HepG2 (cell line): Measurements from ENCODE around the gene C10orf71. TPM values are rescaled to one million over a fixed set of nuclear protein-coding genes. Genes with fewer than 3 reads are reported as not detected.

Experiments
- ATAC-seq: fragments of 200-7000 bp; cut with Tn5 transposase; 3 replicates; pipeline ENCODE4 v1.9.1; 2020; ENCODE audit warnings: mild to moderate bottlenecking, moderate library complexity
- BruUV-seq: library from RNA; stranded (reverse); fragments of 400-500 nt; replicated peaks from 2 replicates; lab custom pipeline; 2021; lab: Mats Ljungman, UMichigan
- CTCF ChIA-PET: fragments of 300-600 bp; formaldehyde crosslinking; extraction: SDS; loops from one replicate; lab custom pipeline; 2021; ENCODE audit warnings: low total read pairs, inconsistent platforms, low intra/inter-chr PET ratio; lab: Yijun Ruan, JAX
- POLR2A ChIA-PET: fragments of 350-600 bp; sonication (Branson Sonifier 250); formaldehyde crosslinking; loops from one replicate; lab custom pipeline; 2020; ENCODE audit warnings: antibody characterized with exemption, inconsistent platforms; lab: Yijun Ruan, JAX
- DNase-seq: peaks from one replicate; pipeline ENCODE4 v3.0.0-alpha.2; 2015; ENCODE audit warnings: low spot score
- FAIRE-seq: peaks from 3 replicates; lab custom pipeline; 2011; peaks lifted over from hg19 to GRCh38; lab: Jason Lieb, UNC
- H2AFZ ChIP-seq: one replicate; pipeline ENCODE4 v1.6.1; 2011; ENCODE audit warnings: low read length, inconsistent platforms
- H3K27ac ChIP-seq: fragments of 300-600 bp; 3 replicates; pipeline ENCODE4 v1.8.0; 2011; ENCODE audit warnings: mixed run types, mild to moderate bottlenecking, mixed read lengths, low read length, inconsistent platforms; ENCODE audit not compliant: insufficient read depth; ENCODE audit errors: extremely low read length
- H3K27me3 ChIP-seq, 2 experiments: fragments of 200-600 bp in 1 of 2; 2 replicates in 1 of 2; 3 replicates in 1 of 2; pipeline versions ENCODE4 v1.6.0 to v1.8.0; 2011; ENCODE audit warnings: low read length in 2 of 2, mild to moderate bottlenecking in 2 of 2, moderate library complexity in 2 of 2, inconsistent platforms in 1 of 2; ENCODE audit not compliant: insufficient read depth in 2 of 2, control insufficient read depth in 1 of 2
- H3K36me3 ChIP-seq, 2 experiments: fragments of 200-600 bp in 1 of 2; replicated peaks in 1 of 2; 2 replicates in 1 of 2; 3 replicates in 1 of 2; pipeline versions ENCODE4 v1.5.1 to v1.8.0; 2011; ENCODE audit warnings: low read length in 2 of 2, inconsistent platforms in 1 of 2; ENCODE audit not compliant: insufficient read depth in 2 of 2, control insufficient read depth in 1 of 2
- H3K4me1 ChIP-seq: 2 replicates; pipeline ENCODE4 v1.5.1; 2012; ENCODE audit warnings: low read length, inconsistent platforms; ENCODE audit not compliant: insufficient read depth
- H3K4me2 ChIP-seq: 2 replicates; pipeline ENCODE4 v1.6.0; 2011; ENCODE audit warnings: low read depth, low read length, inconsistent platforms
- H3K4me3 ChIP-seq, 3 experiments: fragments of 200-600 bp in 1 of 3; sonication (generic), shearing (Covaris generic) in 1 of 3; replicated peaks in 1 of 3; 2 replicates each; pipeline ENCODE4 v1.5.1; 2011 to 2016; ENCODE audit warnings: low read length in 3 of 3, inconsistent platforms in 2 of 3, low read depth in 2 of 3, mild to moderate bottlenecking in 2 of 3, control low read depth in 1 of 3, mixed read lengths in 1 of 3; ENCODE audit not compliant: insufficient read depth in 1 of 3
- H3K79me2 ChIP-seq: one replicate; pipeline ENCODE4 v1.6.1; 2011; ENCODE audit warnings: low read length, inconsistent platforms; ENCODE audit not compliant: insufficient read depth
- H3K9ac ChIP-seq: 2 replicates; pipeline ENCODE4 v1.6.0; 2011; ENCODE audit warnings: mild to moderate bottlenecking, low read depth, low read length, inconsistent platforms; ENCODE audit not compliant: insufficient read depth
- H3K9me3 ChIP-seq: 2 replicates; pipeline ENCODE4 v1.5.1; 2012; ENCODE audit warnings: mild to moderate bottlenecking, low read length
- H4K20me1 ChIP-seq: 2 replicates; pipeline ENCODE4 v1.6.0; 2011; ENCODE audit warnings: inconsistent platforms, mild to moderate bottlenecking, low read length, moderate library complexity; ENCODE audit not compliant: insufficient read depth
- CCAR2 ChIP-seq: fragments of 200-400 bp; formaldehyde crosslinking; optimal IDR thresholded peaks from 2 replicates; pipeline ENCODE3; 2018; ENCODE audit warnings: low read depth, mild to moderate bottlenecking, low read length, moderate library complexity
- GATA4 ChIP-seq: sonication (generic); IDR thresholded peaks from 2 replicates; pipeline ENCODE4 v1.6.1; 2016; ENCODE audit warnings: antibody characterized with exemption, low read depth, borderline replicate concordance
- RFX5 ChIP-seq: IDR thresholded peaks from 2 replicates; pipeline ENCODE4 v1.6.1; 2011; ENCODE audit warnings: low read depth, low read length, improper control_type of control experiment
- RNF2 ChIP-seq: fragments of 450-650 bp; conservative IDR thresholded peaks from 2 replicates; pipeline ENCODE4 v1.6.1; 2016; ENCODE audit warnings: low read depth
- THAP11 ChIP-seq: IDR thresholded peaks from 2 replicates; pipeline ENCODE4 v1.6.1; 2016; ENCODE audit warnings: missing biosample characterization, missing genetic modification reagents
- THAP8 ChIP-seq: sonication (generic); formaldehyde crosslinking; IDR thresholded peaks from 2 replicates; pipeline ENCODE4 v1.5.1; 2020; ENCODE audit warnings: missing genetic modification reagents, mild to moderate bottlenecking, borderline replicate concordance
- ZFP37 ChIP-seq: sonication (generic); formaldehyde crosslinking; IDR thresholded peaks from 2 replicates; pipeline ENCODE4 v1.4.0; 2020; ENCODE audit warnings: missing genetic modification reagents, borderline replicate concordance
- ZMAT3 ChIP-seq: sonication (generic); formaldehyde crosslinking; conservative IDR thresholded peaks from 2 replicates; pipeline ENCODE4 v1.7.0; 2021; ENCODE audit warnings: missing genetic modification reagents
- ZNF230 ChIP-seq: sonication (generic); formaldehyde crosslinking; IDR thresholded peaks from 2 replicates; pipeline ENCODE4 v1.4.0; 2020; ENCODE audit warnings: mild to moderate bottlenecking, missing genetic modification reagents
- ZNF253 ChIP-seq: sonication (generic); formaldehyde crosslinking; IDR thresholded peaks from 2 replicates; pipeline ENCODE4 v1.8.0; 2022; ENCODE audit warnings: mild to moderate bottlenecking, missing genetic modification reagents, borderline replicate concordance
- ZNF34 ChIP-seq: sonication (generic); formaldehyde crosslinking; IDR thresholded peaks from 2 replicates; pipeline ENCODE4 v1.4.0; 2020; ENCODE audit warnings: mild to moderate bottlenecking, missing genetic modification reagents, borderline replicate concordance
- ZNF768 ChIP-seq: sonication (generic); formaldehyde crosslinking; IDR thresholded peaks from 2 replicates; pipeline ENCODE4 v1.4.0; 2020; ENCODE audit warnings: missing genetic modification reagents
- ZNF777 ChIP-seq: sonication (generic); formaldehyde crosslinking; IDR thresholded peaks from 2 replicates; pipeline ENCODE4 v1.4.0; 2020; ENCODE audit warnings: missing genetic modification reagents
- WGBS: methylation state at CpG from one replicate; pipeline ENCODE4 v1.1.6; 2017; ENCODE audit warnings: low lambda C conversion rate; 5-methylcytosine and 5-hydroxymethylcytosine counted together
- in situ Hi-C: cut with HindIII; loops from 2 replicates; pipeline ENCODE4 v1.10.0; 2017; ENCODE audit warnings: low pct_unique_long_range_greater_than_20kb; ENCODE audit not compliant: extremely low pct_ligation_motif_present
- intact Hi-C: fragments of 100-400 bp; cut with micrococcal nuclease; formaldehyde crosslinking; loops from one replicate; pipeline ENCODE4 v1.10.0; 2022; ENCODE audit not compliant: unreplicated experiment
- polyA plus RNA-seq, 8 experiments: library from polyadenylated mRNA; depleted of rRNA in 3 of 8; stranded (reverse) in 7 of 8; unstranded in 1 of 8; fragments of >200 nt; fragmentation: Illumina TruSeq in 4 of 8; extraction: Trizol in 4 of 8; gene quantifications; 2 replicates each; pipeline versions ENCODE4 v1.2.1 to v1.2.3, GENCODE V29; 2011 to 2016; ENCODE audit warnings: low read depth in 4 of 8, missing spikeins in 1 of 8, mixed read lengths in 1 of 8; ENCODE audit not compliant: insufficient read depth in 1 of 8
- total RNA-seq, 5 experiments: library from RNA; depleted of rRNA; stranded (reverse); fragments of >200 nt; fragmentation: Illumina TruSeq; extraction: Trizol; gene quantifications; 2 replicates each; pipeline ENCODE4 v1.2.3, GENCODE V29; 2016; ENCODE audit warnings: low read depth in 1 of 5
- TF ChIP-seq, protein P1 (sequence below): sonication (generic); formaldehyde crosslinking; conservative IDR thresholded peaks from 2 replicates; pipeline ENCODE4 v1.8.0; 2022; ENCODE audit warnings: mild to moderate bottlenecking, moderate library complexity, missing genetic modification reagents
- TF ChIP-seq, protein P2 (sequence below): sonication (generic); formaldehyde crosslinking; conservative IDR thresholded peaks from 2 replicates; pipeline ENCODE4 v1.8.0; 2022; ENCODE audit warnings: missing genetic modification reagents
- TF ChIP-seq, protein P3 (sequence below): sonication (generic); formaldehyde crosslinking; IDR thresholded peaks from 2 replicates; pipeline ENCODE4 v1.8.1; 2023; ENCODE audit warnings: missing genetic modification reagents, mild to moderate bottlenecking, borderline replicate concordance

C10orf71 gene
- total and polyA plus RNA-seq, 2 of the 13 experiments (the other 11 are each of a cell fraction or from before 2014, with no cell fraction given) = not detected

GRCh38 chr10:49353895-49354566 lies 55.1 kb downstream of the C10orf71 start:
- Histone ChIP-seq H3K27ac (no peak overlapping the region), H3K27me3 (no peaks in the 10 kb centered on the region), H3K36me3 (no peaks in the 10 kb centered on the region), H4K20me1 (no peaks in the 10 kb centered on the region), H3K4me3 (no peak overlapping the region), H3K4me2 (no peak overlapping the region), H3K4me1 (no peaks in the 10 kb centered on the region), H2AFZ (no peak overlapping the region), H3K79me2 (no peaks in the 10 kb centered on the region), H3K9me3 (no peaks in the 10 kb centered on the region), H3K9ac (no peak overlapping the region)
- intact Hi-C loops (no loop called here), in situ Hi-C loops (no loop called here)
- ATAC-seq (no peak), FAIRE-seq (no peak), DNase-seq (no peak)
- no TSS peak for BruUV-seq
- ChIA-PET POLR2A (no interaction called here), CTCF (no interaction called here)
- 43% methylated on average over 5 of the region's 8 CpGs for WGBS
- TF ChIP-seq ZNF34 = no peak
- TF ChIP-seq ZFP37 = no peak
- no peak for TF ChIP-seq ZNF230
- TF ChIP-seq RNF2 = no peak
- TF ChIP-seq, protein P1, sequence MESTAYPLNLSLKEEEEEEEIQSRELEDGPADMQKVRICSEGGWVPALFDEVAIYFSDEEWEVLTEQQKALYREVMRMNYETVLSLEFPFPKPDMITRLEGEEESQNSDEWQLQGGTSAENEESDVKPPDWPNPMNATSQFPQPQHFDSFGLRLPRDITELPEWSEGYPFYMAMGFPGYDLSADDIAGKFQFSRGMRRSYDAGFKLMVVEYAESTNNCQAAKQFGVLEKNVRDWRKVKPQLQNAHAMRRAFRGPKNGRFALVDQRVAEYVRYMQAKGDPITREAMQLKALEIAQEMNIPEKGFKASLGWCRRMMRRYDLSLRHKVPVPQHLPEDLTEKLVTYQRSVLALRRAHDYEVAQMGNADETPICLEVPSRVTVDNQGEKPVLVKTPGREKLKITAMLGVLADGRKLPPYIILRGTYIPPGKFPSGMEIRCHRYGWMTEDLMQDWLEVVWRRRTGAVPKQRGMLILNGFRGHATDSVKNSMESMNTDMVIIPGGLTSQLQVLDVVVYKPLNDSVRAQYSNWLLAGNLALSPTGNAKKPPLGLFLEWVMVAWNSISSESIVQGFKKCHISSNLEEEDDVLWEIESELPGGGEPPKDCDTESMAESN = no peak
- TF ChIP-seq, protein P2, sequence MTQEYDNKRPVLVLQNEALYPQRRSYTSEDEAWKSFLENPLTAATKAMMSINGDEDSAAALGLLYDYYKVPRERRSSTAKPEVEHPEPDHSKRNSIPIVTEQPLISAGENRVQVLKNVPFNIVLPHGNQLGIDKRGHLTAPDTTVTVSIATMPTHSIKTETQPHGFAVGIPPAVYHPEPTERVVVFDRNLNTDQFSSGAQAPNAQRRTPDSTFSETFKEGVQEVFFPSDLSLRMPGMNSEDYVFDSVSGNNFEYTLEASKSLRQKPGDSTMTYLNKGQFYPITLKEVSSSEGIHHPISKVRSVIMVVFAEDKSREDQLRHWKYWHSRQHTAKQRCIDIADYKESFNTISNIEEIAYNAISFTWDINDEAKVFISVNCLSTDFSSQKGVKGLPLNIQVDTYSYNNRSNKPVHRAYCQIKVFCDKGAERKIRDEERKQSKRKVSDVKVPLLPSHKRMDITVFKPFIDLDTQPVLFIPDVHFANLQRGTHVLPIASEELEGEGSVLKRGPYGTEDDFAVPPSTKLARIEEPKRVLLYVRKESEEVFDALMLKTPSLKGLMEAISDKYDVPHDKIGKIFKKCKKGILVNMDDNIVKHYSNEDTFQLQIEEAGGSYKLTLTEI (CRISPR knock-in tag) = no peak
- no peak for TF ChIP-seq ZMAT3 (CRISPR knock-in tag)
- no peak for TF ChIP-seq THAP11
- no peak for TF ChIP-seq GATA4
- TF ChIP-seq CCAR2 = no peak
- TF ChIP-seq ZNF253 = no peak
- TF ChIP-seq, protein P3, sequence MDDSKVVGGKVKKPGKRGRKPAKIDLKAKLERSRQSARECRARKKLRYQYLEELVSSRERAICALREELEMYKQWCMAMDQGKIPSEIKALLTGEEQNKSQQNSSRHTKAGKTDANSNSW (CRISPR knock-in tag) = no peak
- no peak for TF ChIP-seq ZNF768
- no peak for TF ChIP-seq ZNF777
- no peak for TF ChIP-seq RFX5
- no peak for TF ChIP-seq THAP8 (CRISPR knock-in tag)
